CD8-positive, alpha-beta memory T cell (primary cell): ENCODE measurements around the gene ABLIM1. TPM values are rescaled to one million over a fixed set of nuclear protein-coding genes. Genes with fewer than 3 reads are reported as not detected.

Source experiments
- CTCF ChIA-PET: fragments of 350-600 bp; sonication (Branson Sonifier 250); formaldehyde crosslinking; loops from one replicate; lab custom pipeline; 2021; ENCODE audit warnings: antibody characterized with exemption; lab: Charles Lee
- POLR2A ChIA-PET: fragments of 350-600 bp; sonication (Branson Sonifier 250); formaldehyde crosslinking; loops from one replicate; lab custom pipeline; 2021; ENCODE audit warnings: antibody characterized with exemption; lab: Charles Lee
- DNase-seq, 5 donors: peaks; one replicate each; pipeline versions ENCODE4 v3.0.0 to v3.0.0-alpha.2; 2020 to 2022; ENCODE audit warnings: mixed read lengths in 1 of 5
- H3K27ac ChIP-seq: one replicate; pipeline ENCODE4 v1.7.0; 2013; ENCODE audit warnings: low read depth, mild to moderate bottlenecking, low read length, moderate library complexity
- H3K27me3 ChIP-seq: 2 replicates; pipeline ENCODE4 v1.7.0; 2013; ENCODE audit warnings: low read length, mild to moderate bottlenecking; ENCODE audit not compliant: insufficient read depth, poor library complexity, severe bottlenecking
- H3K36me3 ChIP-seq: 2 replicates; pipeline ENCODE4 v1.7.0; 2013; ENCODE audit warnings: mild to moderate bottlenecking, low read length, moderate library complexity; ENCODE audit not compliant: insufficient read depth
- H3K4me1 ChIP-seq: 2 replicates; pipeline ENCODE4 v1.7.0; 2013; ENCODE audit warnings: mild to moderate bottlenecking, low read length, moderate library complexity; ENCODE audit not compliant: insufficient read depth
- H3K4me3 ChIP-seq: 2 replicates; pipeline ENCODE4 v1.7.0; 2013; ENCODE audit warnings: mild to moderate bottlenecking, low read length
- H3K9me3 ChIP-seq: 2 replicates; pipeline ENCODE4 v1.7.0; 2013; ENCODE audit warnings: mild to moderate bottlenecking, low read length
- H3K27ac Mint-ChIP-seq, 8 donors: one replicate each; pipeline ENCODE4 v1.8.0; 2020 to 2021; ENCODE audit warnings: mixed read lengths in 8 of 8, mild to moderate bottlenecking in 6 of 8, inconsistent platforms in 3 of 8, moderate library complexity in 3 of 8
- H3K27me3 Mint-ChIP-seq, 2 donors: one replicate each; pipeline ENCODE4 v1.8.0; 2020 to 2021; ENCODE audit warnings: mixed read lengths in 2 of 2, mild to moderate bottlenecking in 1 of 2, moderate library complexity in 1 of 2
- H3K36me3 Mint-ChIP-seq, 3 donors: one replicate each; pipeline ENCODE4 v1.8.0; 2020 to 2021; ENCODE audit warnings: mixed read lengths in 3 of 3, inconsistent platforms in 1 of 3, mild to moderate bottlenecking in 1 of 3
- H3K4me1 Mint-ChIP-seq, 3 donors: one replicate each; pipeline ENCODE4 v1.8.0; 2020 to 2021; ENCODE audit warnings: mixed read lengths in 3 of 3, inconsistent platforms in 1 of 3, mild to moderate bottlenecking in 1 of 3
- H3K4me3 Mint-ChIP-seq, 7 donors: one replicate each; pipeline ENCODE4 v1.8.0; 2020 to 2021; ENCODE audit warnings: mixed read lengths in 7 of 7, mild to moderate bottlenecking in 6 of 7, moderate library complexity in 4 of 7, inconsistent platforms in 2 of 7
- H3K9me3 Mint-ChIP-seq, 5 donors: one replicate each; pipeline ENCODE4 v1.8.0; 2020 to 2022; ENCODE audit warnings: mixed read lengths in 5 of 5, mild to moderate bottlenecking in 3 of 5, moderate library complexity in 2 of 5, inconsistent platforms in 1 of 5
- polyA plus RNA-seq: library from polyadenylated mRNA; unstranded; fragments of 300-500 nt; fragmentation: Illumina TruSeq; gene quantifications from one replicate; pipeline ENCODE4 v1.2.3, GENCODE V29; 2021
- total RNA-seq, 2 experiments: library from RNA; stranded (reverse); gene quantifications; one replicate each; pipeline ENCODE4 v1.2.3, GENCODE V29; 2021

Gene ABLIM1
- total and polyA plus RNA-seq, 3 experiments from 2014 or later: 45.8 to 123 (median 48.3) TPM

GRCh38 chr10:114609518-114610426 lies 48.3 kb downstream of the ABLIM1 start:
- DNase-seq: no peak
- Mint-ChIP-seq H3K36me3 (no peaks in the 10 kb centered on the region), H3K4me3 (no peak overlapping the region), H3K4me1 (peaks cover 0 to 7% (median 0%) of the 10 kb centered on the region in 3 donors), H3K9me3 (no peaks in the 10 kb centered on the region), H3K27ac (no peak overlapping the region), H3K27me3 (peaks cover 0 to 4% of the 10 kb centered on the region in 2 donors)
- POLR2A ChIA-PET: no interaction called here
- H3K4me3 ChIP-seq: no peak overlapping the region
- H3K36me3 ChIP-seq: no peaks in the 10 kb centered on the region
- no peak overlapping the region for H3K27ac ChIP-seq
- no peaks in the 10 kb centered on the region for H3K4me1 ChIP-seq
- H3K9me3 ChIP-seq: no peaks in the 10 kb centered on the region
- no peaks in the 10 kb centered on the region for H3K27me3 ChIP-seq
- CTCF ChIA-PET: interaction anchor here (1.4 kb wide), 1 partner anchor 9 kb away, joined by 3 read pairs; no protein-coding TSS in a partner anchor

DNA sequence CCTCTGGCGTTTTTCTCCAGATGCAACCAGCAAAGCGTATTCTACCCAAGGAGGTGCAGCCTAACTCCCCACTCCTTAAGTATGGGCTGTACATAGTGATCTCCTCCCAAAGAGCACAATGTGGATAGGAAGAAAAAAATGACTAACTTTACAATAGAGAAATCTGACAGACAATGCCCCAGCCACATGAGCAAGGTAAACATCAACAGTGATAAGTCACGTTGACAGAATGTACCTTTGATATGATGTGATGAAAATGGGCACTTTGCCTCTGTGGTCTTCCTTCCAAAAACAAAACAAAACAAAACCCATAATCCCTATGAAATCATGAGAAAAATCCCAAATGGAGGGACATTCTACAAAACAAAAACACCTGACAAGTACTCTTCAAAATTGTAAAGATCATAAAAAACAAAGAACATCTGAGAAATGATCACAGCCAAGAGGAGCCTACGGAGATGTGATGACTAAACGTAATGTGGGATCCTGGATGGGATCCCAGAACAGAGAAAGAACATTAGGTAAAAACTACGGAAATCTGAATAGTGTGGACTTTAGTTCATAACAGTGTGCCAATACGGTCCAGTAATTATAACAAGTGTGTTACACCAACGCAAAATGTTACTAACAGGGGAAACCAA lies 50.6 kb downstream of the ABLIM1 start:
- H3K27ac ChIP-seq: no peak overlapping the region
- no peak overlapping the region for H3K4me3 Mint-ChIP-seq
- no peaks in the 10 kb centered on the region for H3K36me3 ChIP-seq
- no peaks in the 10 kb centered on the region for H3K27me3 ChIP-seq
- ChIA-PET POLR2A (no interaction called here), CTCF (no interaction called here)
- no peaks in the 10 kb centered on the region for H3K9me3 ChIP-seq
- H3K4me1 ChIP-seq: no peaks in the 10 kb centered on the region
- no peak for DNase-seq
- H3K27ac Mint-ChIP-seq: no peak overlapping the region
- H3K9me3 Mint-ChIP-seq: no peaks in the 10 kb centered on the region
- H3K27me3 Mint-ChIP-seq: no peaks in the 10 kb centered on the region
- H3K4me1 Mint-ChIP-seq: peaks cover 0 to 8% (median 0%) of the 10 kb centered on the region in 3 donors
- no peaks in the 10 kb centered on the region for H3K36me3 Mint-ChIP-seq
- no peak overlapping the region for H3K4me3 ChIP-seq

GRCh38 chr10:114605155-114605797 lies 52.8 kb downstream of the ABLIM1 start:
- Histone ChIP-seq H3K4me3 (no peak overlapping the region), H3K9me3 (no peaks in the 10 kb centered on the region), H3K27me3 (no peaks in the 10 kb centered on the region), H3K36me3 (no peaks in the 10 kb centered on the region), H3K4me1 (no peaks in the 10 kb centered on the region), H3K27ac (no peak overlapping the region)
- H3K4me3 Mint-ChIP-seq: no peak overlapping the region
- DNase-seq: no peak
- no peaks in the 10 kb centered on the region for H3K36me3 Mint-ChIP-seq
- H3K27me3 Mint-ChIP-seq: no peaks in the 10 kb centered on the region
- CTCF ChIA-PET: no interaction called here
- POLR2A ChIA-PET: no interaction called here
- H3K9me3 Mint-ChIP-seq: no peaks in the 10 kb centered on the region
- no peak overlapping the region for H3K27ac Mint-ChIP-seq
- peaks cover 4 to 12% (median 5%) of the 10 kb centered on the region in 3 donors for H3K4me1 Mint-ChIP-seq

DNA sequence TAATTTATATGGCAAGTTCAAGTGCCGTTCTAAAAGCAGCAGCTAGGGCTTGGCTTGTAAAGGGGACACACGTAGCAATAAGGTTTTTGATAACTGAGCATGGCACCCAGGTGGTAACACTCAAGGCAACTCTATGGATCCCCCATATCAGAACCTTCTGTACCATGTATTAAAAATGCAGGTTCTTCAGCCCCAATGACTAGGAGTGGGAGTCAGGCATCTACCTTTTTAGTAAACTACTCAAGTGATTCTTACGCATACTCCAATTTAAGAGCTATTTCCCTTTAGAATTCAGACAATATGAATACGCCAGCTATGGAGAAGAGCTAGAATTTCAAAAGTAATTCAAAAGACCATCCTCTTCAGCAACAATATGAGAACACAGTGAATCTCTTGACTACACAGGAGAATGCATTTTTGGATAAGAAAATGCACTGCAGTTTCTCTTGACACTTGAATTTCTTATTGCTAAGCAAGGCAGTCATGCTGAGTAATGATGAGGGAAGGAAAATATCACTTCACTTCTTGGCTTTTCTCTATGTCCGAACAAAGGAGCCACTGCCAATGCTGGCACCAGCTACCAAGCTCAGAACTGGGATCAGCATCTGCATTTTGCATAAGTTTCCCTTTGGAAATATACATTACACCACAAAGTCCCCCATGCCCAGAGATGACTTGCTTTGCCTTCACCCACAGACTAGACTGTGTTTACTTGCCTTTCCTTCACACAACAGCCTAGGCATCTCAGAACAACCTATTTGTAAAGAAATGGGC lies 53.5 kb downstream of the ABLIM1 start:
- H3K9me3 Mint-ChIP-seq: no peaks in the 10 kb centered on the region
- Histone ChIP-seq H3K9me3 (no peaks in the 10 kb centered on the region), H3K27me3 (no peaks in the 10 kb centered on the region), H3K4me3 (no peak overlapping the region), H3K27ac (no peak overlapping the region), H3K36me3 (no peaks in the 10 kb centered on the region), H3K4me1 (no peaks in the 10 kb centered on the region)
- POLR2A ChIA-PET: no interaction called here
- H3K27me3 Mint-ChIP-seq: no peaks in the 10 kb centered on the region
- CTCF ChIA-PET: no interaction called here
- H3K27ac Mint-ChIP-seq: no peak overlapping the region
- H3K4me1 Mint-ChIP-seq: peaks cover 4 to 13% (median 5%) of the 10 kb centered on the region in 3 donors
- no peak for DNase-seq
- no peaks in the 10 kb centered on the region for H3K36me3 Mint-ChIP-seq
- H3K4me3 Mint-ChIP-seq: no peak overlapping the region

DNA sequence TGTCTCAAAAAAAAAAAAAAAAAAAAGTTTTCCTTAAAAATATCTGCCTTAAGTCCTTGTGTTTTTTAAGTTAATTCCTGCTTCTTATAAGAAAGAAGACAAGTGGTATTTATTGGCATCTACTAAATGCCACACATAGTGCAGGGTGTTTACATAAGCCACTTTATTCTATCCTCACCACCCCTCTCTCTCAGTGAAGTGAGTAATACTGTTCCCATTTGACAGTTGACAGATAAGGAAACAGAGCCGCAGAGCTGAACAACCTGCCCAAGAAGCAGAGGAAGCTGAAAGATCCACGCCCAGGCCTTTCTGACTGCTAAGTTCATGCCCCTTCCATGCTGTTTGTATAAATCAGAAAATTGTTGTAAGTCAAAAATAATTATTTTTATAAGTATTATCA lies 54.1 kb downstream of the ABLIM1 start:
- no peaks in the 10 kb centered on the region for H3K4me1 ChIP-seq
- Mint-ChIP-seq H3K27ac (no peak overlapping the region), H3K4me1 (peaks cover 4 to 13% (median 5%) of the 10 kb centered on the region in 3 donors), H3K36me3 (no peaks in the 10 kb centered on the region), H3K4me3 (no peak overlapping the region), H3K9me3 (no peaks in the 10 kb centered on the region), H3K27me3 (no peaks in the 10 kb centered on the region)
- ChIA-PET POLR2A (no interaction called here), CTCF (no interaction called here)
- H3K4me3 ChIP-seq: no peak overlapping the region
- no peaks in the 10 kb centered on the region for H3K36me3 ChIP-seq
- H3K9me3 ChIP-seq: no peaks in the 10 kb centered on the region
- H3K27ac ChIP-seq: no peak overlapping the region
- H3K27me3 ChIP-seq: no peaks in the 10 kb centered on the region
- DNase-seq: no peak

DNA sequence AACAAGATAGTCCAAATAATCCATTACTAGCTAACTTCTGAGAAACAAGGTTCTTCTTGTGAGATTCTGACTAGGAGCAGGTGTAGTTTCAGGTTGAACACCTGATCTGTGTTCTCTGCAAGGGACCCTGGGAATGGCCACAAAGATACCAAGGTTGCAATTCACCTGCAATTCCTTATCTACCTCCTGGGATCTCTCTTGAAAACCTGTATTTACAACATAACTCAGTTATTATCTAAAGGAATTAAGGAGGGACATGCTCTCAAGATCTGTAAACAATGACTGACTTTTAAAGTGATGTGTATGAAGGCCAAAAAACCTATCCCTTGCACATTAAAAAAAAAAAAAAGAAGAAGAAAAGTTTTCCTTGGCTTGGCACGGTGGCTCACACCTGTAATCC lies 54.8 kb downstream of the ABLIM1 start:
- ChIA-PET POLR2A (no interaction called here), CTCF (no interaction called here)
- Mint-ChIP-seq H3K27me3 (no peaks in the 10 kb centered on the region), H3K36me3 (no peaks in the 10 kb centered on the region), H3K9me3 (no peaks in the 10 kb centered on the region), H3K27ac (no peak overlapping the region), H3K4me1 (peaks cover 4 to 13% (median 5%) of the 10 kb centered on the region in 3 donors), H3K4me3 (no peak overlapping the region)
- no peaks in the 10 kb centered on the region for H3K36me3 ChIP-seq
- no peak overlapping the region for H3K4me3 ChIP-seq
- no peaks in the 10 kb centered on the region for H3K4me1 ChIP-seq
- no peaks in the 10 kb centered on the region for H3K9me3 ChIP-seq
- no peak overlapping the region for H3K27ac ChIP-seq
- DNase-seq: no peak
- no peaks in the 10 kb centered on the region for H3K27me3 ChIP-seq

DNA sequence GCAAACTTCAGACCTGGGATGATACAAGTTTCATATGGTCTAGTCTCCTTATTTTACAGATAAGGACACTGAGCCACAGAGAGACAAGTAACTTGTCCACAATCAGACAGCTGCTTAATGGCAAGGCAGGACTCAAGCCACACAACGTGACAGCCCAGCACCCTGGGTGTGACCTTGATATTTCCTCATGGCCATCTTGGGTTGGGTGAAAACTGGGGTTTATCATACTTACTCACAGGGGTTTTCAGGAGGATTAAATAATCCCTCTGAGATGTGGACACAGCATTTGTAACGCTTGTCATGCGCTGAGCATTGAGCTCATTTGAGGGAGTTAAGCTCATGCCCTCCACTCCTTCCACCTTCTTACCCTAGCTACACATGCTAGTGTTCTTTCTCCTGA lies 58.0 kb downstream of the ABLIM1 start:
- Mint-ChIP-seq H3K4me3 (no peak overlapping the region), H3K36me3 (peaks cover 0 to 6% (median 6%) of the 10 kb centered on the region in 3 donors), H3K4me1 (peaks cover 4 to 8% (median 5%) of the 10 kb centered on the region in 3 donors), H3K27ac (peak overlapping the region in 1 of 8 donors; percentile 50), H3K27me3 (peaks cover 0 to 3% of the 10 kb centered on the region in 2 donors), H3K9me3 (no peaks in the 10 kb centered on the region)
- Histone ChIP-seq H3K9me3 (no peaks in the 10 kb centered on the region), H3K4me3 (no peak overlapping the region), H3K4me1 (no peaks in the 10 kb centered on the region), H3K27me3 (no peaks in the 10 kb centered on the region), H3K27ac (no peak overlapping the region), H3K36me3 (no peaks in the 10 kb centered on the region)
- ChIA-PET CTCF (interaction anchor here (1.4 to 1.5 kb wide), 2 partner anchors 9 to 11 kb away, joined by 3 to 4 read pairs; no protein-coding TSS in a partner anchor), POLR2A (no interaction called here)
- DNase-seq: no peak
